ENCODE data around the gene CUL7. TPM values are rescaled to one million over a fixed set of nuclear protein-coding genes. Genes with fewer than 3 reads are reported as not detected.

CUL7 gene
- total and polyA plus RNA-seq, 2 of the 8 experiments (the other 6 are each of a cell fraction or from before 2014, with no cell fraction given) = 10.8 to 15.0 TPM

- Histone ChIP-seq H4K5ac (ENCODE audit: insufficient read length, low read depth, low read length) (no peak overlapping the region), H3K79me2 (ENCODE audit: control insufficient read depth in 1 of 2, insufficient read depth in 2 of 2, low read length in 2 of 2) (peaks cover 6 to 16% of the 10 kb centered on the region in 2 experiments; a peak in 3 of 4 replicates), H3K79me1 (ENCODE audit: low read depth, low read length) (peaks cover 14% of the 10 kb centered on the region), H3K4ac (replicated peaks; ENCODE audit: insufficient read length, low read depth, low read length) (no peak overlapping the region), H2BK15ac (ENCODE audit: low read length) (no peak overlapping the region), H3K4me3 (ENCODE audit: extremely low read depth in 1 of 4, insufficient read depth in 2 of 4, low read depth in 3 of 4, low read length in 4 of 4) (peak overlapping the region; percentile 90 to 99 (median 98)), H3K9me3 (ENCODE audit: insufficient read depth in 2 of 2, low read depth in 1 of 2, low read length in 1 of 2) (no peaks in the 10 kb centered on the region), H3K4me2 (ENCODE audit: insufficient read depth in 1 of 2, low read depth in 2 of 2, low read length in 2 of 2) (peak overlapping the region; percentile 74 to 92), H3K27me3 (replicated peaks in 1 of 4; ENCODE audit: control insufficient read depth in 3 of 4, extremely low read depth in 1 of 4, insufficient read depth in 3 of 4, low read length in 3 of 4) (no peaks in the 10 kb centered on the region), H3K36me3 (ENCODE audit: control insufficient read depth in 2 of 4, insufficient read depth in 4 of 4, low read length in 3 of 4) (peaks cover 3 to 16% (median 11%) of the 10 kb centered on the region in 4 experiments; a peak in 6 of 8 replicates), H2BK20ac (ENCODE audit: low read length) (no peak overlapping the region), H3K56ac (replicated peaks; ENCODE audit: insufficient read length, low read depth, low read length) (no peak overlapping the region), H3K9ac (replicated peaks in 1 of 4; ENCODE audit: extremely low read depth in 1 of 4, low read depth in 3 of 4, low read length in 3 of 4) (peak overlapping the region; percentile 82 to 92 (median 91); a peak in 6 of 7 replicates), H3K18ac (ENCODE audit: extremely low read depth, low read length) (no peak overlapping the region), H2BK12ac (ENCODE audit: low read depth, low read length) (no peak overlapping the region), H3K23ac (ENCODE audit: insufficient read length) (no peak overlapping the region), H2BK5ac (ENCODE audit: low read depth, low read length) (no peak overlapping the region), H3K4me1 (replicated peaks in 1 of 4; ENCODE audit: control insufficient read depth in 3 of 4, insufficient read depth in 4 of 4, low read length in 3 of 4) (peaks cover 4 to 12% (median 5%) of the 10 kb centered on the region in 4 experiments; a peak in 5 of 7 replicates), H2BK120ac (replicated peaks; ENCODE audit: low read depth, low read length) (no peak overlapping the region), H3K23me2 (ENCODE audit: low read depth, low read length) (peaks cover 10% of the 10 kb centered on the region; the same call in 1 of the 2 replicates), H3K14ac (ENCODE audit: insufficient read length) (no peak overlapping the region), H4K20me1 (replicated peaks in 1 of 2; ENCODE audit: control insufficient read depth in 1 of 2, insufficient read depth in 2 of 2, low read length in 2 of 2) (no peaks in the 10 kb centered on the region), H2AK5ac (ENCODE audit: low read depth, low read length) (no peak overlapping the region; the same call in 1 of the 2 replicates), H3K27ac (ENCODE audit: low read depth, low read length) (peak overlapping the region; percentile 83; the same call in 1 of the 2 replicates), H2AFZ (ENCODE audit: low read length) (no peak overlapping the region), H4K8ac (ENCODE audit: extremely low read depth, insufficient read depth, low read length) (no peak overlapping the region), H4K91ac (replicated peaks; ENCODE audit: insufficient read length, low read length) (no peak overlapping the region)
- ChIA-PET CTCF (ENCODE audit: partially characterized antibody) (interaction anchor here (0.7 to 3.1 kb wide), 6 partner anchors 8 to 87 kb away, joined by 3 to 20 read pairs (median 4); no protein-coding TSS in a partner anchor), POLR2A (ENCODE audit: partially characterized antibody) (interaction anchor here (1.0 to 3.5 kb wide), 17 partner anchors 9 to 171 kb away, joined by 3 to 19 read pairs (median 5); partner anchors contain the start of genes DNPH1, KLHDC3, MEA1 and PEX6)
- no peak for FAIRE-seq
- no peak for DNase-seq (ENCODE audit: low read depth in 1 of 2, low spot score in 2 of 2)
- WGBS, 2 experiments (ENCODE audit: extremely low coverage in 1 of 2, insufficient coverage in 1 of 2, insufficient read length in 1 of 2, insufficient replicate concordance in 2 of 2, low coverage in 1 of 2, low lambda C conversion rate in 2 of 2, missing lambda C conversion rate in 1 of 2) = 88% methylated on average over 1 of the region's 1 CpG; no CpG with 5 or more reads in 1 of the 2 experiments
- TF ChIP-seq HDAC6 (IDR thresholded peaks at IDR 0.05; ENCODE audit: low read depth, low read length) (no peak), YY1 (IDR thresholded peaks at IDR 0.05; ENCODE audit: low read depth, low read length) (no peak), RAD21 (IDR thresholded peaks at IDR 0.05 in 1 of 2, conservative IDR thresholded peaks at IDR 0.05 in 1 of 2; ENCODE audit: low read depth in 2 of 2, low read length in 2 of 2) (no peak), SUZ12 (IDR thresholded peaks at IDR 0.05; ENCODE audit: low read length) (no peak), TAF7 (optimal IDR thresholded peaks at IDR 0.05; ENCODE audit: borderline replicate concordance, low read depth, low read length) (no peak), RFX5 (IDR thresholded peaks at IDR 0.05; ENCODE audit: borderline replicate concordance, low read depth, low read length) (no peak), BACH1 (IDR thresholded peaks at IDR 0.05; ENCODE audit: low read length) (no peak), GTF2F1 (IDR thresholded peaks at IDR 0.05; ENCODE audit: borderline replicate concordance, low read depth, low read length) (no peak), SAP30 (IDR thresholded peaks at IDR 0.05; ENCODE audit: insufficient read depth, insufficient replicate concordance, low read length) (no peak), SP1 (IDR thresholded peaks at IDR 0.05; ENCODE audit: low read depth, low read length) (no peak), SP4 (IDR thresholded peaks at IDR 0.05; ENCODE audit: low read length) (no peak), SIRT6 (IDR thresholded peaks at IDR 0.05; ENCODE audit: low read length) (no peak), CEBPB (IDR thresholded peaks at IDR 0.05; ENCODE audit: low read depth, low read length) (no peak), NANOG (IDR thresholded peaks at IDR 0.05; ENCODE audit: insufficient read depth, low read depth, low read length, poor library complexity, severe bottlenecking) (no peak)
These were observed 4.9 kb upstream of the CUL7 start for GRCh38 chr6:43058531-43058930.
